HT-29 (cell line): Measurements from ENCODE around the gene EFHD1. TPM values are rescaled to one million over a fixed set of nuclear protein-coding genes. Genes with fewer than 3 reads are reported as not detected.
A peak's percentile ranks its signal among the peaks of the same experiment; 100 is the strongest.

Experiments
- DNase-seq: peaks from one replicate; pipeline ENCODE4 v3.0.0-alpha.2; 2015; ENCODE audit warnings: low spot score
- total RNA-seq: library from RNA; depleted of rRNA; stranded (reverse); fragments of >200 nt; shearing (Covaris generic); gene quantifications from 2 replicates; pipeline ENCODE4 v1.2.3, GENCODE V29; 2014; rRNA removed

EFHD1 gene
- total RNA-seq = not detected in 2 replicates

DNA sequence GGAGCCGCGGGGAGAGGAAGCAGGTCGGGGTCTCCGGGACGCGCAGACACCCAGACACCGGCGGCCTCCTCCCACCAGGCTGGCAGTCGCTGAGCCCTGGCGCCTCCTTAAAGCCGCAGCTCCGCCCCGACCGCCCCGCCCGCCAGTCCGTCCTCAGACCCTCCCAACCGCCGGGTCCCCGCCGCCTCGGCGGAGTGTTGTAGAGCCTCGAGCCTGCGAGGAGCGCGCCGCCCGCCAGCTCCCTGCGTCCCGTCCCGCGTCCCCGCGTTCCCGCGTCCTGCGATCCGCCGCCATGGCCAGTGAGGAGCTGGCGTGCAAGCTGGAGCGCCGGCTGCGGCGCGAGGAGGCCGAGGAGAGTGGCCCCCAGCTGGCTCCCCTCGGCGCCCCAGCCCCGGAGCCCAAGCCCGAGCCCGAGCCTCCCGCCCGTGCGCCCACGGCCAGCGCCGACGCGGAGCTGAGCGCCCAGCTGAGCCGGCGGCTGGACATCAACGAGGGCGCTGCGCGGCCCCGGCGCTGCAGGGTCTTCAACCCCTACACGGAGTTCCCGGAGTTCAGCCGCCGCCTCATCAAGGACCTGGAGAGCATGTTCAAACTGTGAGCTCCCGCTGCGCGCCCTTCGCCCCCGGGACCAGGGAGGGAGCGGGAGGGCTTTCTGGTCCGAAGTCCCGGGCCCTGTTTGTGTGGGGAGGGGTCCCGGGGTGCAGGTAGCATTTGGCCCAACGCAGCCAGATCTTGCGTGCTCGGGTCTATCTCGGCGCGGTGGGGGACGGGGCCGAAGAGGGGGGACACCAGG lies at the start of gene EFHD1:
Gene EFHD1 (plus strand): TSS at position 192 of the 793 bp plus-strand sequence. CDS start 101 bp downstream, at position 293.
- DNase-seq = no peak

DNA sequence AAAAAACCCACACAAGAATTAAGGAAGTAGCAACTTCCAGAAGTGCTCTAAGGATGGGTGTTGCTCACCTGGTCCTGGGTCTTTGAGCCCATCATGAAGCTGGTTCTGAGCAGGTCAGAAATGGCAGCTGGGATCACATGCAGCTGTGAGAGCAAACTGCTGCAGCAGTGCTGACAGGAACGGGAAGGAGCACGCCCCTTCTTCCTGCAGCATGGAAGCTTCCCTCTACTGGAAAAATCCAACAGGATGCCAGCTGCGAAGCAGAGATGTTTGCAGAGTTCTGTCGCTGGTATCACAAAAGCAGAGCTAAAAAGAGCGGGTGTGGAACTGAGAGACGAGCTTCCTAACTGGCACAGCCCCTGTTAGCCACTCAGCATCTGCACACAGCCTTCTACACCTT lies 49.2 kb upstream of the EFHD1 start:
- DNase-seq = no peak

GRCh38 chr2:232586943-232587505 lies 46.4 kb upstream of the EFHD1 start:
- no peak for DNase-seq

- no peak for DNase-seq
These were observed 45.9 kb upstream of the EFHD1 start for GRCh38 chr2:232587512-232587911.

- no peak for DNase-seq
These were observed 45.4 kb upstream of the EFHD1 start for GRCh38 chr2:232588031-232588430.

DNA sequence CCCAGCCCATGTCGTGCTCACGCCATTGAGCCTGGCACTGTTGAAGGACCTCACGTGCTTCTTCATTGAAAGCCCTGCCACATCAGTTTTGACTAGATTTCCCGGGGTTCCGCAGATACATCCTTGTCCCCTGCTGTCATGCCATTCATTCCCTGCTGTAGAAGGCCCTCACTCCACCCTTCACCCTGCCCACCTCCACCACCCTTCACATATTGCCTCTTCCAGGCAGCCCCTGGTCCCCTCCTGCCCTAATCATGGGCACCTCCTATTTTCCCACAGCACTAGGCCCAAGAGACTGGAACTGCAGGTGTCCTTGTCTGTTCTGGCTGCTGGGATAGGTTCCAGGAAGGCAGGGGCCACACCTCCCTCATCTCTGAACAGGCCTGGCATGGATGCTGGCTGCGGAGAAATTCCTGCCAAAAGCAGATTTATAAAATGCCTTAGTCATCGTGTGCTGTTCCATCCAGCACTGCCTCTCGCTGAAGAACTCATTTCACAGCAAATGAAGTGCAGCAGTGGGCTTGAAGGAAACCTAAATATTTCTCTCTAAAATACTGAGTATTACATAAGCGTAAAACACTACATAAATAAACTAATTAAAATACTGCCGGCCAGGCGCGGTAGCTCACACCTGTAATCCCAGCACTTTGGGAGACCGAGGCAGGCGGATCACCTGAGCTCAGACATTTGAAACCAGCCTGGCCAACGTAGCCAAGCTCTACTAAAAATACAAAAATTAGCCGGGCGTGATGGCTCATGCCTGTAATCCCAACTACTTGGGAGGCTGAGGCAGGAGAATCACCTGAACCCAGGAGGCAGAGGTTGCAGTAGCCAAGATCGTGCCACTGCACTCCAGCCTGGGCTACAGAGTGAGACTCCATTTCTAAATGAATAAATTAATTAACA lies 44.5 kb upstream of the EFHD1 start:
- DNase-seq = peak; percentile 12

GRCh38 chr2:232592772-232593395 lies 40.5 kb upstream of the EFHD1 start:
- DNase-seq = peak; percentile 82

- no peak for DNase-seq
These were observed 39.4 kb upstream of the EFHD1 start for GRCh38 chr2:232593982-232594381.

DNA sequence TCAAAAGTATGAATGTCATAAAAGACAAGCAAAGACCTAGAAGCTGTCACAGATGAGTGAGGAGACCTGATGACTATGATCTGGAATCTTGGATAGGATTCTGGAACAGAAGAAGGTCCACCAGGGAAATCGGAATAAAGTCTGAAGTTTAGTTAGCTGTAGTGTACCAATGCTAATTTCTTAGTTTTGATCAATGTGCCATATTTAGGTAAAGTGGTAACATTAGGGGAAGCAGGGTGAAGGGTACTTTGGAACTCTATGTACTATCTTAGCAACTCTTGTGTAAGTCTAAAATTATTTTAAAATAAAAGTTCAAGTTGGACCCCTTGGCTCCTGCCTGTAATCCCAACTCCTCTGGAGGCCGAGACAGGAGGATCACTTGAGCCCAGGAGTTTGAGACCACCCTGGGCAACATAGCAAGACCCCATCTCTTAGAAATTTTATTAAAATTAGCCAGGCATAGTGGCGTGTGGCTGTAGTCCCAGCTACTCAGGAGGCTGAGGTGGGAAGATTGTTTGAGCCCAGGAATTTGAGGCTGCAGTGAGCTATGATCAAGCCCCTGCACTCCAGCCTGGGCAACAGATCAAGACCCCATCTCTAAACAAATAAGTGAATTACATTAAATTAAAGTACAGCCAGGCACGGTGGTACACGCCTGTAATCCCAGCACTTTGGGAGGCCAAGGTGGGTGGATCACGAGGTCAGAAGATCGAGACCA lies 35.9 kb upstream of the EFHD1 start:
- no peak for DNase-seq

GRCh38 chr2:232598293-232598692 lies 35.1 kb upstream of the EFHD1 start:
- no peak for DNase-seq

- no peak for DNase-seq
These were observed 33.2 kb upstream of the EFHD1 start for GRCh38 chr2:232600053-232600773.

- DNase-seq = no peak
These were observed 30.1 kb upstream of the EFHD1 start for GRCh38 chr2:232603283-232603682.

GRCh38 chr2:232604535-232604934 lies 28.9 kb upstream of the EFHD1 start:
- DNase-seq = no peak

GRCh38 chr2:232607011-232607410 lies 26.4 kb upstream of the EFHD1 start:
- no peak for DNase-seq

GRCh38 chr2:232609607-232610006 lies 23.8 kb upstream of the EFHD1 start:
- no peak for DNase-seq

DNA sequence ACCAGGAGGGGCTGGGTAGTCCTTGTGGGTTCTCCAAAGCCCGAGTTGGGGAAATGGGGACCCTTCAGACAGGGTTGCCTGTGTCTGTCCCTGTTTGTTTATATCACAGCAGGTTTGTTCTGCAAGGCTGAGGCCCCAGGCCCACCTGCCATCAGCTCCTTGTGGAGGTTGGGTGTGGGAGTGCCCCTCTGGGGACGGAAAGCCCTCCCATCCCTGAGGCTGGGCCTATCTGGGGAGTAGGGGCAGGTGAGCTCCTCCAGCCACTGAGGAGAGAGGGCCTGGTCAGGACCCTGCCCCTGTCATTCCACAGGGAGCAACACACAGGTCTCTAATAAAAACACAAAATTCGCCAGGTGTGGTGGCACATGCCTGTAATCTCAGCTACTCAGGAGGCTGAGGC lies 23.3 kb upstream of the EFHD1 start:
- DNase-seq = no peak

DNA sequence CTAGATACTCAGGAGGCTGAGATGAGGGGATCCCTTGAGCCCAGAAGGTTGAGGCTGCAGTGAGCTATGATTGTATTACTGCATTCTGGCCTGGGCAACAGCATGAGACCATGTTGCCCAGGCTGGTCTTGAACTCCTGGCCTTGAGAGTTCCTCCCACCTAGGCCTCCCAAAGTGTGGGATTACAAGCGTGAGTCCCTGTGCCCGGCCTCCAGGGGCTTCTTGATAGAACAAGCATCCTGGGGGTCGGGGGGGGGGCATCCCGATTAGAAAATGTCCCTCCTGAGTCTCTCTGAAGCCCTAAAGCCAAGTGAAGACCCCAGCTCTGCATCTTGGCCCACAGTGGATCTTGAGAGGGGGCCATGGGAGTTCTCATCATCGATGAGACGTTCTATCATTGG lies 22.3 kb upstream of the EFHD1 start:
- DNase-seq = no peak

DNA sequence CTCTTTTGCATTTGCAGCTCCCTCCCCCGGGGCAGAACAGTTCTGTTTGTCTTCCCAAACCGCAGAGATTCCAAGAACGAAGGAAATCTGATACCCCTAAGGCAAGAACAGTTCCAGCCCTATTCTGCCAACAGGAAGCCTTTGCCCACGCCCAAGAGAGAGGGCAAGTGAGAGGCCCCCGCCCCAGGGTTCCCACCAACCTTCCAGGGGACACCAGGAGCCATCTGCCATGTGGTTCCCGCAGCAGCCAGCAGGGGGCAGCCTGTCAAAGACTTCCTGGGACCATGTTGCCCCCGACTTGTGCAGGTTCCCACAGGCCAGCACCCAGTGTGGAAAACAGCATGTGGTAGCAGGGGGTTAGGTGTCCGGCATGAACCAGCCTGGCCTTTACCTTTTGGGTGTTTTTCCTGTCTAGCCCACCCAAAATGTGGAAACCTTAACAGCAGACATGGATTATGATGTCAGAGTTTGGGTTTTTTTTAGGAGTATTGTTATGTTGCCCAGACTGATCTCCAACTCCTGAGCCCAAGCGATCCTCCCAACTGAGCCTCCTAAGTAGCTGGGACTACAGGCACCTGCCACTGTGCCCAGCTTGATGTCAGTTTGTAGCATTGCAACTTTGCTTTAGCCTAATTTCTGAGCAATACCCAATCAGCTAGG lies 21.7 kb upstream of the EFHD1 start:
- peak; percentile 41 for DNase-seq

DNA sequence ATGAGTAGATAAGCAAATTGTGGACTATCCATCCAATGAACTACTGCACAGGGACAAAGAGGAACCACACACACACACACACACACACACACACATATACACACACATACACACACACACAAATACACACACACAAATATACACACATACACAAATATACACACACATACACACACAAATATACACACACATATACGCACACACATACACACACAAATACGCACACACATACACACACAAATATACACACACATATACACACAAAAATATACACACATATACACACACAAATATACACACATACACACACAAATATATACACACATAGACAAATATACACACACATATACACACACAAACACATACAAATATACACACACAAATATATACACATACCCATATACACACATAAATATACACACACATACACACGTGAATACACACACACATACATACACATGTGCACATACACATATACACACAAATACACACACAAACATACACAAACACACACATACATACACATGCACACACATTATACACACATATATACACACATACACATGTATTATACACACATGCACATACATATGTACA lies 19.8 kb upstream of the EFHD1 start:
- DNase-seq = no peak
